HepG2 (cell line): Measurements from ENCODE around the gene S1PR2.

Experiments used
- JUNB ChIP-seq: sonication (generic); formaldehyde crosslinking; IDR thresholded peaks from 2 replicates; pipeline ENCODE4 v1.8.0; 2022; ENCODE audit warnings: missing genetic modification reagents, mild to moderate bottlenecking, borderline replicate concordance
- POLR2A ChIP-seq, 2 experiments: IDR thresholded peaks; 2 replicates each; pipeline ENCODE4 v1.6.1; 2011; ENCODE audit warnings: low read depth in 2 of 2, low read length in 2 of 2, mild to moderate bottlenecking in 1 of 2, moderate library complexity in 1 of 2; ENCODE audit not compliant: insufficient read depth in 1 of 2
- ZNF256 ChIP-seq: sonication (generic); formaldehyde crosslinking; conservative IDR thresholded peaks from 2 replicates; pipeline ENCODE4 v1.4.0; 2020; ENCODE audit warnings: missing genetic modification reagents
- TF ChIP-seq, protein P1 (sequence below): sonication (generic); formaldehyde crosslinking; IDR thresholded peaks from 2 replicates; pipeline ENCODE4 v1.5.0; 2020; ENCODE audit warnings: mild to moderate bottlenecking, missing genetic modification reagents, moderate library complexity

DNA sequence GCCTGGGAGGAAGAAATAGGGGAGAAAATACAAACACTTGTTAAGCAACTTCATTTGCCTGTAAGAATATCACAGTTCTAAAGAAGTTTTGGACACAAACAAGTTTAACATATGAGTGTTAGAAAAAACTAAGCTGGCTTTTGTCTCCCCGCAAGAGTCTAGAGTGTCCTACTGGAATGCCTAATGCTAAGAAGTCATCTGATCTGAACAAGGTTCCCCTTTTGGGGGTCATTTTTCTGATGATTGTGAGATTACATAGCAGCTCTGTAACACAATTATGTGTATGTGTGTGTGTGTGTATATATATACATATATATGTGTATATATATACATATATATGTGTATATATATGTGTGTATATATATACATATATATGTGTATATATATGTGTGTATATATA, 49.1 kb downstream of the S1PR2 start:
- TF ChIP-seq POLR2A (IDR thresholded peaks at IDR 0.05; ENCODE audit: insufficient read depth in 1 of 2, low read depth in 2 of 2, low read length in 2 of 2) (no peak), ZNF256 (no peak), JUNB (CRISPR knock-in tag) (no peak)
- TF ChIP-seq, protein P1, sequence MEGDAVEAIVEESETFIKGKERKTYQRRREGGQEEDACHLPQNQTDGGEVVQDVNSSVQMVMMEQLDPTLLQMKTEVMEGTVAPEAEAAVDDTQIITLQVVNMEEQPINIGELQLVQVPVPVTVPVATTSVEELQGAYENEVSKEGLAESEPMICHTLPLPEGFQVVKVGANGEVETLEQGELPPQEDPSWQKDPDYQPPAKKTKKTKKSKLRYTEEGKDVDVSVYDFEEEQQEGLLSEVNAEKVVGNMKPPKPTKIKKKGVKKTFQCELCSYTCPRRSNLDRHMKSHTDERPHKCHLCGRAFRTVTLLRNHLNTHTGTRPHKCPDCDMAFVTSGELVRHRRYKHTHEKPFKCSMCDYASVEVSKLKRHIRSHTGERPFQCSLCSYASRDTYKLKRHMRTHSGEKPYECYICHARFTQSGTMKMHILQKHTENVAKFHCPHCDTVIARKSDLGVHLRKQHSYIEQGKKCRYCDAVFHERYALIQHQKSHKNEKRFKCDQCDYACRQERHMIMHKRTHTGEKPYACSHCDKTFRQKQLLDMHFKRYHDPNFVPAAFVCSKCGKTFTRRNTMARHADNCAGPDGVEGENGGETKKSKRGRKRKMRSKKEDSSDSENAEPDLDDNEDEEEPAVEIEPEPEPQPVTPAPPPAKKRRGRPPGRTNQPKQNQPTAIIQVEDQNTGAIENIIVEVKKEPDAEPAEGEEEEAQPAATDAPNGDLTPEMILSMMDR, result no peak
